C4-2B (cell line): ENCODE data around the gene TTC13.

Source experiments
- H3K27ac ChIP-seq: fragments of 450-650 bp; 2 replicates; pipeline ENCODE4 v1.5.1; 2017
- ZFX ChIP-seq: fragments of 450-650 bp; IDR thresholded peaks from 2 replicates; pipeline ENCODE4 v1.6.1; 2017
- TF ChIP-seq, protein P1 (sequence below): fragments of 450-650 bp; conservative IDR thresholded peaks from 2 replicates; pipeline ENCODE4 v1.5.1; 2017; ENCODE audit warnings: mild to moderate bottlenecking

Gene TTC13

DNA sequence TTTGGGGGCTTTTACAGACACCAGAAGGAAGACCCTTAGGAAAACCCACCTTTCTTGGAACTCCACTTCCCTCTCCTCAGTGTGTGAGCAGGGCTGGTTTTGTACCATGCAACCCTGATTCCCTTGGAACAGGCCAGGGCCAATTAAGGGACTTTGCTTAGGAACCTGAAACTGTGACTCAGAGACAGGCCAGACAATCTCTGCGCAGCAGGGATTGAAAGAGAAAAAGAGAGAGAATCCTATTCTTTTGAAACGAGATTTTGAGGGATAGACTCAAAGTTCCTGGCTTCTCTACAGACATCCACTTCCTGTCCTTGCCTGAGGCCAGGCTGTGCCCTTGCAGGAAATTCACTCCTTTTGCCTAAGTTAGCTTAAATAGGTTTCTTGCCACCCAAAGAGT lies 87.2 kb downstream of the TTC13 start:
- H3K27ac ChIP-seq = no peak overlapping the region
- TF ChIP-seq, protein P1, sequence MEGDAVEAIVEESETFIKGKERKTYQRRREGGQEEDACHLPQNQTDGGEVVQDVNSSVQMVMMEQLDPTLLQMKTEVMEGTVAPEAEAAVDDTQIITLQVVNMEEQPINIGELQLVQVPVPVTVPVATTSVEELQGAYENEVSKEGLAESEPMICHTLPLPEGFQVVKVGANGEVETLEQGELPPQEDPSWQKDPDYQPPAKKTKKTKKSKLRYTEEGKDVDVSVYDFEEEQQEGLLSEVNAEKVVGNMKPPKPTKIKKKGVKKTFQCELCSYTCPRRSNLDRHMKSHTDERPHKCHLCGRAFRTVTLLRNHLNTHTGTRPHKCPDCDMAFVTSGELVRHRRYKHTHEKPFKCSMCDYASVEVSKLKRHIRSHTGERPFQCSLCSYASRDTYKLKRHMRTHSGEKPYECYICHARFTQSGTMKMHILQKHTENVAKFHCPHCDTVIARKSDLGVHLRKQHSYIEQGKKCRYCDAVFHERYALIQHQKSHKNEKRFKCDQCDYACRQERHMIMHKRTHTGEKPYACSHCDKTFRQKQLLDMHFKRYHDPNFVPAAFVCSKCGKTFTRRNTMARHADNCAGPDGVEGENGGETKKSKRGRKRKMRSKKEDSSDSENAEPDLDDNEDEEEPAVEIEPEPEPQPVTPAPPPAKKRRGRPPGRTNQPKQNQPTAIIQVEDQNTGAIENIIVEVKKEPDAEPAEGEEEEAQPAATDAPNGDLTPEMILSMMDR = no peak
- no peak for TF ChIP-seq ZFX

DNA sequence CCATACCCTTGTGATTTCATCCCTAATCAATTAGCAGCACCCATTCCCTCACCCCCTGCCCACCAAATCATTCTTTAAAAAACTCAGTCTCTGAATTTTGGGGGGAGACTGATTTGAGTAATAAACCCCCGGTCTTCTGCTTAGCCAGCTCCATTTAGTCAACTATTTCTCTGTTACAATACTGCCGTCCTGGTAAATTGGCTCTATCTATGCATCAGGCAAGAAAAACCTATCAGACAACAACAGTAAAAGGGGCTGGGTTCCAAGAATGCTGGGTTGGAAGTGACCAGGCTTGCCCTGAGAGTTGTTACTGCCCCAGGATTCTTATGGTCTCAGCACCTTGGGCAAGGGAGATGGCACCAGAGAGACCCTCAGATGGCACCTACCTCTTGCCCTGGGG lies 94.0 kb downstream of the TTC13 start:
- TF ChIP-seq, protein P1 = no peak
- TF ChIP-seq ZFX = no peak

DNA sequence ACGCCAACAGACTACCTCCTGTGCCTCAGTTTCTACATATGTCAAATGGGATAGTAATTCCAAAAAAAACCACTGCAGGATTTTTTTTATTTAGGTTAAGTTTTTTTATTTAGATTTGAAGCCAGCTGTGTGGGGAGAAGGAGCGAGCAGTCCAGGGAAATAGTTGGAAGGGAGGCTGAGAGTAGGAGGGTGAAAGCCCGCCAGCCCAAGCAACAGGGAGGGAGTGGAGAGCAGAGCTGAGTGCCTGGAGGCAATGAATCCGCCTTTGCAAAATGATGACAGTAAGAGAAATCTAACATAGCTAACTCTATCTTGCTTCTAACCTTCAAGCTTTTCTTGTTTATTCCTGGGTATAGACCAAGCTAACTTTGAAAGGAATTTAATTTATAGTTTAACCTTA lies 94.7 kb downstream of the TTC13 start:
- H3K27ac ChIP-seq = no peak overlapping the region
- TF ChIP-seq ZFX = no peak
- TF ChIP-seq, protein P1 = no peak

More for the DNA sequence above, 94.0 kb downstream of the TTC13 start:
- no peak overlapping the region for H3K27ac ChIP-seq

DNA sequence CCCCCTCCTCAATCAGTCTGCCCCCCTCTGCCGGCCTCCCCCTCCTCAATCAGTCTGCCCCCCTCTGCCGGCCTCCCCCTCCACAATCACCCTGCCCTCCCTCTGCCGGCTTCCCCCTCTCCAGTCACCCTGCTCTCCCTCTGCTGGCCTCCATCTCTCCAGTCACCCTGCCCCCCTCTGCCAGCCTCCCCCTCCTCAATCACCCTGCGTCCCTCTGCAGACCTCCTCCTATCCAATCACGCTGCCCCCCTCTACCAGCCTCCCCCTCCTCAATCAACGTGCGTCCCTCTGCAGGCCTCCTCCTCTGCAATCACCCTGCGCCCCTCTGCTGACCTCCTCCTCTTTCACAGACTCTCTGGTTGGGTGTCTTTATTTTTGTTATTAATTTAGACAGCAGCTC lies 98.9 kb downstream of the TTC13 start:
- no peak overlapping the region for H3K27ac ChIP-seq
- no peak for TF ChIP-seq ZFX
- TF ChIP-seq, protein P1 = no peak

DNA sequence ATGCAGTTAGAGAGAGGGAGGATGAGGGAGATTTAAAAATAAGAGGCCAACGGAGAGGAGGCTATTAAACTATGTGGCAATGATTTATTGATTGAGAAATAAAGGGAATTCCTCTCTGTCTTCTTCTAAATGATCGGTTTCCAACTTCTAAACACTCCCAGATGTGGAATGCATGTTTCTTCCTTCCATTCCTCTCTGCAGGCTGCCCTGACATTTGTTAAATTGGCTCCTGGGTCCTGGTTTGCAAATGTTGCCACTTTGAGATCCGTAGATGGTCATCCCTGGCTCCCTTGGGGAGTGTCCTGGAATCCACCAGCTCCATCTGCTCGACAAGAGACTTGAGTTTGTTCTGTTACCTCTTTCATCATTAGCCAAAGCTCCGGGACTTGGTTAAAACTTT lies 100.1 kb downstream of the TTC13 start:
- TF ChIP-seq ZFX = no peak
- TF ChIP-seq, protein P1 = no peak
- no peak overlapping the region for H3K27ac ChIP-seq

DNA sequence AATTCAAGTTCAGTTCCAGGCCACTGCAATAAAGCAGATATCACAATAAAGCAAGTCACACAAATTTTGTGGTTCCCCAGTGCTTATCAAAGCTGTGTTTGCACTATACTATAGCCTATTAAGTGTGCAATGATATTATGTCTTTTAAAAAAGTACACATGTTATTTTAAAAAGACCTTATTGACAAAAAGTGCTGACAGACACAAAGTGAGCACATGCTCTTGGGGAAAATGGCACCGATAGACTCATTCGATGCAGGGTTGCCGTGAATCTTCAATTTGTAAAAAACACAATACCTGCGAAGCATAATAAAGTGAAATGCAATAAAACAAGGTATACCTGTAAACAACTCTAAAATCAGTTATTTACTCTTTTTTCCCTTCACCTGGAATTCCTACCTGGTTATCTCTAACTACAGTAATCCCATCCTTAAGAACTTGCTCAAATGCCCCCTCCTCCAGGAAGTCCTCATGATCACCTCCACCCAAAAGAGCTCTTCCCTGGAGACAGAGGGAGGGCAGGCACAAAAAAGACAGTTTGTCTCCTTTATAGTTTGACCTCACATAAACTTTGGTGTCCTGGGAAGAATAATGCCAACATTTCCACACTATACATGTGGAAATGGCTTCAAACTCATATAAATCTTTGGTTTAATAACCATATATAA lies 100.6 kb downstream of the TTC13 start:
- no peak overlapping the region for H3K27ac ChIP-seq

DNA sequence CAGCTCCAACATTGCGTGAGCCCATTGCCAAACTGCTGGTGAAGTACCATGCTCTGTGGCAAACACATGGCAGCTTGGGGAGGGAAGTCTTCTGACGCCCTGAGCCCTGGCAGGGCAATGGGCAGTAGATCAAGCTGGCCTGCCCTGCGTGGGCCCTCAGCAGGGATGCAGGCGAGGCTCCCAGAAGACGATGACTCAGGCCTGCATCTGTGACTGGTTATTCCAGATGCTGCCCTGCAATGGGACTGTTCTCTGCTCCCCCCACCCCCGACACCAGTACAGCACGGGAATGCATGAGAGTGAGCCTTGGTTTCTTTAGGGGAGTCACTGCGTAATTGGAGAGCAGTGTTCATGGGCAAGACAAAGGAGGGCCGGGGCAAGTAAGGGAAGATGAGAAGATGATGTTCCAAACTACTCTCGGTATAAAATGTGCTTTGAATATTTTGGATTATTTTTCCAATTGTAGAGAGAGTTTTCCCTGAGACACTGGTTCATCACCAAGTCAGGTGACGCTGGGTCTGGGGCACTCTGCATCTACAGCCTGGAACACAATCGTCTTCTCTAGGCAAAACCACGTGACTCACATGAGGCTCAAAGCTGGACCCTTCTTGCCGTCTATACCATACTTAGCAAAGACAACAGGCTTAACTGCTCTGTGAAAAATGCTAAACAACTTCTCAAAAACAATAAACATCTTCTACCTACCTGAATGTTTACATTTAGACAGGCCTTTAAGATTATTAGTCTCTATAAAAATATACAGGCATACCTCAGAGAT lies 101.3 kb downstream of the TTC13 start:
- H3K27ac ChIP-seq = no peak overlapping the region
- TF ChIP-seq, protein P1 = no peak
- TF ChIP-seq ZFX = no peak

More for the DNA sequence above, 100.6 kb downstream of the TTC13 start:
- no peak for TF ChIP-seq ZFX
- TF ChIP-seq, protein P1 = no peak
